ENCODE measurements around the gene GPD1. TPM values are rescaled to one million over a fixed set of nuclear protein-coding genes. Genes with fewer than 3 reads are reported as not detected.

Gene GPD1
- total RNA-seq, 2 experiments from 2014 or later, result 0.41 to 0.47 TPM

DNA sequence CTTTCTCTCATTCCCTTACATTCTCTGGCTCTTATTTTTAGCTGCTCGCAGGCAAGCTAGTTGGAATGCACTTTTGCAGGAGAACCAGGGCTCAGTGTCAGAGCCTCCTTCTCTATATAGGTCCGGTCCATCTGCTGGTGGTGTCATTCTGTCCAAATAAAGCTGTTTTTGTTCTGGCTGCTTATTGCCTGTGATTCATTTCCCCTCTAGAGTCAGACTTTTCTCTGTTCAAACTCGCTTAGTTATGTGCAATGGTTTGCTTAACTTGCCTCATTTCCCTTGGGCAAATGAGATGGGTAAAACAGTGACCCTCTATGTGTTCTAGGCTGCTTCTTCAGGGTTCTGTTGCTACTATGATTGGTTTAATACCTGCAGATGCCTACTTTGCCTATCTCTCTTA is 15.8 kb upstream of the GPD1 start:
- H3K9me3 ChIP-seq (ENCODE audit: control insufficient read depth in 1 of 2, insufficient read depth in 1 of 2, low read length in 2 of 2), result no peaks in the 10 kb centered on the region
- DNase-seq, result no peak
- H3K4me3 Mint-ChIP-seq, result peak overlapping the region; percentile 70
- peak overlapping the region; percentile 17 for H3K27ac Mint-ChIP-seq
- no peaks in the 10 kb centered on the region for H3K27me3 ChIP-seq (ENCODE audit: control insufficient read depth in 1 of 2, insufficient read depth in 2 of 2, low read length in 2 of 2)
- TF ChIP-seq, protein P1, sequence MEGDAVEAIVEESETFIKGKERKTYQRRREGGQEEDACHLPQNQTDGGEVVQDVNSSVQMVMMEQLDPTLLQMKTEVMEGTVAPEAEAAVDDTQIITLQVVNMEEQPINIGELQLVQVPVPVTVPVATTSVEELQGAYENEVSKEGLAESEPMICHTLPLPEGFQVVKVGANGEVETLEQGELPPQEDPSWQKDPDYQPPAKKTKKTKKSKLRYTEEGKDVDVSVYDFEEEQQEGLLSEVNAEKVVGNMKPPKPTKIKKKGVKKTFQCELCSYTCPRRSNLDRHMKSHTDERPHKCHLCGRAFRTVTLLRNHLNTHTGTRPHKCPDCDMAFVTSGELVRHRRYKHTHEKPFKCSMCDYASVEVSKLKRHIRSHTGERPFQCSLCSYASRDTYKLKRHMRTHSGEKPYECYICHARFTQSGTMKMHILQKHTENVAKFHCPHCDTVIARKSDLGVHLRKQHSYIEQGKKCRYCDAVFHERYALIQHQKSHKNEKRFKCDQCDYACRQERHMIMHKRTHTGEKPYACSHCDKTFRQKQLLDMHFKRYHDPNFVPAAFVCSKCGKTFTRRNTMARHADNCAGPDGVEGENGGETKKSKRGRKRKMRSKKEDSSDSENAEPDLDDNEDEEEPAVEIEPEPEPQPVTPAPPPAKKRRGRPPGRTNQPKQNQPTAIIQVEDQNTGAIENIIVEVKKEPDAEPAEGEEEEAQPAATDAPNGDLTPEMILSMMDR (IDR thresholded peaks at IDR 0.05), result no peak
- H3K36me3 Mint-ChIP-seq (ENCODE audit: low read depth), result peaks cover 67% of the 10 kb centered on the region
- ChIA-PET POLR2A (interaction anchor here (4.6 kb wide), 1 partner anchor 23 kb away, joined by 127 read pairs; the partner anchor contains the start of gene COX14), CTCF (interaction anchor here (4.1 kb wide), 1 partner anchor 24 kb away, joined by 37 read pairs; the partner anchor contains the start of gene COX14)
- peaks cover 21% of the 10 kb centered on the region for H3K4me1 ChIP-seq (ENCODE audit: insufficient read depth, low read length)
- peaks cover 58% of the 10 kb centered on the region for H3K36me3 ChIP-seq (ENCODE audit: insufficient read depth, low read length)
- no peak overlapping the region for H3K4me3 ChIP-seq (ENCODE audit: low read length)
- no peaks in the 10 kb centered on the region for H3K9me3 Mint-ChIP-seq
- intact Hi-C loops (cut with DNase I, micrococcal nuclease), result loop anchor here in 1 of 2 experiments (10.0 kb wide), 2 partner anchors 197 to 677 kb away; partner anchors contain the start of genes ATF1 and LIMA1
- H3K4me1 Mint-ChIP-seq (ENCODE audit: low read depth), result peaks cover 43% of the 10 kb centered on the region
- ATAC-seq (ENCODE audit: poor library complexity), result no peak
- H3K27me3 Mint-ChIP-seq, result no peaks in the 10 kb centered on the region
- no peak overlapping the region for H3K27ac ChIP-seq (ENCODE audit: low read depth in 1 of 2, low read length in 2 of 2)

DNA sequence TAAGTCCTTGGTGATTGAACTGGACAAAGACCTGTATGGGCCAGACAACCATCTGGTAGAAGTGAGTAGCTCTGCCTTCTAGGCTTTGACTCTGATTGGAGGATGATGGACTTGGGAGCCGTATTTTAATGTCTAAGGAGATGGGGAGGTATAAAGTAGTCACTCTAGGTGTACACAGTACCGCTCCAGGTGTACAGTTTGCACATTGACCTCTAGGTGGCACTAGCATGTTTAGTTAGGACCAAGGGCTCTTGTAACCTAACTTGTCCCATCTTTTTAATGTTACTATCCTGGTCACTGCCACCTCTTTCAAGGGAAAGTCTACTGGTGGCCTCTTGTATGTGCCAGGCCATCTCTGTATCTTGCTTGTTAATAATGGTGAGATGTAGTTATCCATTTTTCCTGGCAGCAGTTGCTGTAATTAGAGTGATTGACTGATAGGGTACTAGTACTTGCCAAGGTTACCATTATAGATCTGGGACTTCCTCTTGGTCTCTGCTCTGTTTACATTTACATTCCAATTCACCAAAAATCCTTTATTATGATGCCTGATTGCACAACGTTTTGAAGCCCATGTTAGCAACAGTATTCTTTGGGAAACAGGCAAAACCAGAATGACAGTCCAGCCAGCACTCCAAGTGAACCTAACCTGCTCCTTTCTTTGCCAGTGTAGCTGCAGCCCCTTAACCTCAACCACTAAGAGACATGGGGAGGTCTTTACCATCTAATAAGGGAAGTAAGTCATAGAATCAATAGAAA is 15.1 kb upstream of the GPD1 start:
- POLR2A ChIA-PET, result interaction anchor here (2.2 to 4.6 kb wide), 2 partner anchors 22 to 23 kb away, joined by 17 to 127 read pairs; partner anchors contain the start of gene COX14
- peak; percentile 37 for ATAC-seq (ENCODE audit: poor library complexity)
- Mint-ChIP-seq H3K9me3 (no peaks in the 10 kb centered on the region), H3K27me3 (no peaks in the 10 kb centered on the region), H3K36me3 (ENCODE audit: low read depth) (peaks cover 74% of the 10 kb centered on the region), H3K4me3 (peak overlapping the region; percentile 61), H3K4me1 (ENCODE audit: low read depth) (peaks cover 39% of the 10 kb centered on the region), H3K27ac (peak overlapping the region; percentile 35)
- H3K4me1 ChIP-seq (ENCODE audit: insufficient read depth, low read length), result peaks cover 21% of the 10 kb centered on the region
- peaks cover 66% of the 10 kb centered on the region for H3K36me3 ChIP-seq (ENCODE audit: insufficient read depth, low read length)
- no peaks in the 10 kb centered on the region for H3K27me3 ChIP-seq (ENCODE audit: control insufficient read depth in 1 of 2, insufficient read depth in 2 of 2, low read length in 2 of 2)
- CTCF ChIA-PET, result interaction anchor here (4.1 kb wide), 1 partner anchor 23 kb away, joined by 37 read pairs; the partner anchor contains the start of gene COX14
- intact Hi-C loops (cut with DNase I, micrococcal nuclease), result loop anchor here in 1 of 2 experiments (1.0 to 10.0 kb wide), 3 partner anchors 87 to 676 kb away; partner anchors contain the start of genes ATF1 and LIMA1
- H3K4me3 ChIP-seq (ENCODE audit: low read length), result no peak overlapping the region
- TF ChIP-seq, protein P1 (IDR thresholded peaks at IDR 0.05), result peak; percentile 91
- DNase-seq, result peak in 13 of 14 experiments; percentile 25 to 78 (median 43)
- H3K9me3 ChIP-seq (ENCODE audit: control insufficient read depth in 1 of 2, insufficient read depth in 1 of 2, low read length in 2 of 2), result no peaks in the 10 kb centered on the region
- no peak overlapping the region for H3K27ac ChIP-seq (ENCODE audit: low read depth in 1 of 2, low read length in 2 of 2)

DNA sequence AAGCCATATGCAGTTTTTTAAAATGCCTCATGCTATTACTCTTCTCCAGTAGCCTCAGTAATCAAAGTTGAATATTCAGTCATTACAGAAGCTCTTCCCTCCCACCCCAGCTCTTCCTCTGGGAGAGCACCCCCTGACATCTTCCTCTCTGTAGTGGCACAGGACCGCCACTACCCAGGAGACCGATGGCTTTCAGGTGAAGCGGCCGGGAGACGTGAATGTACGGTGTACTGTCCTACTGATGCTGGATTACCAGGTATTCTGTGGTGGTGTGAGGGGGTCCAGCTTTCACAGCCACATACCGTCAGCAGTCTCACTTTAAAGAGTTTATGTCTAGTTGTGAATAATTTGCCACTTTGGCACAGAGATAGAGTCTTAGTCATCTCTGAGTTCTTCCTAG is 14.1 kb upstream of the GPD1 start:
- ATAC-seq (ENCODE audit: poor library complexity) (no peak), DNase-seq (no peak)
- H3K27me3 Mint-ChIP-seq, result no peaks in the 10 kb centered on the region
- no peaks in the 10 kb centered on the region for H3K9me3 Mint-ChIP-seq
- H3K36me3 Mint-ChIP-seq (ENCODE audit: low read depth), result peaks cover 82% of the 10 kb centered on the region
- Histone ChIP-seq H3K4me3 (ENCODE audit: low read length) (no peak overlapping the region), H3K4me1 (ENCODE audit: insufficient read depth, low read length) (peaks cover 13% of the 10 kb centered on the region), H3K27me3 (ENCODE audit: control insufficient read depth in 1 of 2, insufficient read depth in 2 of 2, low read length in 2 of 2) (no peaks in the 10 kb centered on the region), H3K9me3 (ENCODE audit: control insufficient read depth in 1 of 2, insufficient read depth in 1 of 2, low read length in 2 of 2) (no peaks in the 10 kb centered on the region), H3K36me3 (ENCODE audit: insufficient read depth, low read length) (peaks cover 75% of the 10 kb centered on the region), H3K27ac (ENCODE audit: low read depth in 1 of 2, low read length in 2 of 2) (no peak overlapping the region)
- POLR2A ChIA-PET, result interaction anchor here (0.9 to 2.2 kb wide), 2 partner anchors 22 to 31 kb away, joined by 3 to 17 read pairs; partner anchors contain the start of gene COX14
- CTCF ChIA-PET, result interaction anchor here (0.7 to 4.1 kb wide), 2 partner anchors 20 to 22 kb away, joined by 4 to 37 read pairs; partner anchors contain the start of gene COX14
- intact Hi-C loops (cut with DNase I, micrococcal nuclease), result loop anchor here in 1 of 2 experiments (1.0 to 10.0 kb wide), 3 partner anchors 86 to 675 kb away; partner anchors contain the start of genes ATF1 and LIMA1
- H3K27ac Mint-ChIP-seq, result no peak overlapping the region
- H3K4me3 Mint-ChIP-seq, result no peak overlapping the region
- peaks cover 35% of the 10 kb centered on the region for H3K4me1 Mint-ChIP-seq (ENCODE audit: low read depth)
- TF ChIP-seq, protein P1 (IDR thresholded peaks at IDR 0.05), result no peak

Measured in CD4-positive, alpha-beta T cell (primary cell).